Esophagus squamous epithelium (tissue), 4 donors: ENCODE measurements around the gene GAS2L2.

Experiments
- CTCF ChIP-seq, 6 experiments: fragments of 450-650 bp in 4 of 6; fragments of 200-600 bp in 2 of 6; sonication (generic) in 2 of 6; IDR thresholded peaks; one replicate each; pipeline ENCODE4 v1.5.1; 2016 to 2019; ENCODE audit warnings: antibody characterized with exemption in 6 of 6, mild to moderate bottlenecking in 4 of 6, moderate library complexity in 4 of 6
- POLR2A ChIP-seq, 4 donors: fragments of 450-650 bp; IDR thresholded peaks; one replicate each; pipeline ENCODE4 v1.6.1; 2017; ENCODE audit warnings: antibody characterized with exemption in 4 of 4, mild to moderate bottlenecking in 4 of 4, moderate library complexity in 3 of 4

GRCh38 chr17:35725802-35726126 is 27.3 kb downstream of the GAS2L2 start:
- TF ChIP-seq CTCF (IDR thresholded peaks at IDR 0.05), result no peak
- no peak for TF ChIP-seq POLR2A (IDR thresholded peaks at IDR 0.05)
